HepG2 (cell line): ENCODE data around the gene RIOK2.

Experiments used
- ATF7 ChIP-seq, 2 experiments: fragments of 450-650 bp in 1 of 2; sonication (generic) in 1 of 2; formaldehyde crosslinking in 1 of 2; IDR thresholded peaks; 2 replicates each; pipeline versions ENCODE4 v1.4.0 to v1.6.1; 2016 to 2020; ENCODE audit warnings: antibody characterized with exemption in 1 of 2, mild to moderate bottlenecking in 1 of 2, missing genetic modification reagents in 1 of 2
- EZH2 ChIP-seq: conservative IDR thresholded peaks from 2 replicates; pipeline ENCODE4 v1.6.1; 2012; ENCODE audit warnings: mild to moderate bottlenecking, low read depth, low read length, moderate library complexity
- HOXD1 ChIP-seq: sonication (generic); formaldehyde crosslinking; IDR thresholded peaks from 2 replicates; pipeline ENCODE4 v1.5.0; 2020; ENCODE audit warnings: missing genetic modification reagents
- NR2C2 ChIP-seq: sonication (generic); formaldehyde crosslinking; IDR thresholded peaks from 2 replicates; pipeline ENCODE4 v1.4.0; 2020; ENCODE audit warnings: missing genetic modification reagents, mild to moderate bottlenecking, moderate library complexity, borderline replicate concordance
- POLR2A ChIP-seq, 2 experiments: IDR thresholded peaks; 2 replicates each; pipeline ENCODE4 v1.6.1; 2011; ENCODE audit warnings: low read depth in 2 of 2, low read length in 2 of 2, mild to moderate bottlenecking in 1 of 2, moderate library complexity in 1 of 2; ENCODE audit not compliant: insufficient read depth in 1 of 2
- TF ChIP-seq, protein P1 (sequence below): sonication (generic); formaldehyde crosslinking; IDR thresholded peaks from 2 replicates; pipeline ENCODE4 v1.4.0; 2020; ENCODE audit warnings: missing genetic modification reagents

DNA sequence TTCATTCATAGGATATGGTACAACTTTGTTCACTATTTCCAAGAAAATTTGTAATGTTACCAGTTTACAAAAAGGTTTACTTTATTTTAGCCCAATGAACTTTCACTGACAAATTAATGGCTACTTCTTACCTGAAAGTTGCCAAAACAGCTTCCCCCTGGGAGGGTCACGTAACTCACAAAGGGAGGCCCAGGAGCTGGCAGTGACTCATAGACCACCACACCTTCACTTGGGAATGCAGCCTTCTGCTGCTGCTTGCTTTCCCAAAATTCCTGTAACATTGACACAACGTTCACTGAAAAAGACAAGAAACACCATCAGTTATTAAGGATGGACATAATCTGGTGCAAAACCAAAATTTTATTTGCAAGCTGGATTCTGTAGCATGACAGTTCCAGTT, 58.7 kb downstream of the RIOK2 start:
- TF ChIP-seq, protein P1, sequence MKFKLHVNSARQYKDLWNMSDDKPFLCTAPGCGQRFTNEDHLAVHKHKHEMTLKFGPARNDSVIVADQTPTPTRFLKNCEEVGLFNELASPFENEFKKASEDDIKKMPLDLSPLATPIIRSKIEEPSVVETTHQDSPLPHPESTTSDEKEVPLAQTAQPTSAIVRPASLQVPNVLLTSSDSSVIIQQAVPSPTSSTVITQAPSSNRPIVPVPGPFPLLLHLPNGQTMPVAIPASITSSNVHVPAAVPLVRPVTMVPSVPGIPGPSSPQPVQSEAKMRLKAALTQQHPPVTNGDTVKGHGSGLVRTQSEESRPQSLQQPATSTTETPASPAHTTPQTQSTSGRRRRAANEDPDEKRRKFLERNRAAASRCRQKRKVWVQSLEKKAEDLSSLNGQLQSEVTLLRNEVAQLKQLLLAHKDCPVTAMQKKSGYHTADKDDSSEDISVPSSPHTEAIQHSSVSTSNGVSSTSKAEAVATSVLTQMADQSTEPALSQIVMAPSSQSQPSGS (CRISPR knock-in tag) = no peak
- TF ChIP-seq EZH2 = no peak
- TF ChIP-seq ATF7 (IDR thresholded peaks at IDR 0.05) = no peak
- no peak for TF ChIP-seq ATF7 (CRISPR knock-in tag; IDR thresholded peaks at IDR 0.05)
- no peak for TF ChIP-seq NR2C2 (CRISPR knock-in tag)
- TF ChIP-seq HOXD1 (CRISPR knock-in tag) = no peak
- no peak for TF ChIP-seq POLR2A (IDR thresholded peaks at IDR 0.05; ENCODE audit: insufficient read depth in 1 of 2, low read depth in 2 of 2, low read length in 2 of 2)
